DOHH2 (cell line): ENCODE results near the gene FAM9C.

Experiments used
- EZH2phosphoT487 ChIP-seq: fragments of 200-600 bp; sonication (generic); IDR thresholded peaks from 2 replicates; pipeline ENCODE4 v1.6.1; 2017; ENCODE audit warnings: borderline replicate concordance, mild to moderate bottlenecking, antibody characterized with exemption, low read length, moderate library complexity, mixed read lengths
- TF ChIP-seq, protein P1 (sequence below): fragments of 200-600 bp; sonication (generic); IDR thresholded peaks from one replicate; pipeline ENCODE4 v1.5.1; 2014; ENCODE audit warnings: antibody characterized with exemption, mild to moderate bottlenecking, low read depth, low read length; ENCODE audit not compliant: poor library complexity, severe bottlenecking

DNA sequence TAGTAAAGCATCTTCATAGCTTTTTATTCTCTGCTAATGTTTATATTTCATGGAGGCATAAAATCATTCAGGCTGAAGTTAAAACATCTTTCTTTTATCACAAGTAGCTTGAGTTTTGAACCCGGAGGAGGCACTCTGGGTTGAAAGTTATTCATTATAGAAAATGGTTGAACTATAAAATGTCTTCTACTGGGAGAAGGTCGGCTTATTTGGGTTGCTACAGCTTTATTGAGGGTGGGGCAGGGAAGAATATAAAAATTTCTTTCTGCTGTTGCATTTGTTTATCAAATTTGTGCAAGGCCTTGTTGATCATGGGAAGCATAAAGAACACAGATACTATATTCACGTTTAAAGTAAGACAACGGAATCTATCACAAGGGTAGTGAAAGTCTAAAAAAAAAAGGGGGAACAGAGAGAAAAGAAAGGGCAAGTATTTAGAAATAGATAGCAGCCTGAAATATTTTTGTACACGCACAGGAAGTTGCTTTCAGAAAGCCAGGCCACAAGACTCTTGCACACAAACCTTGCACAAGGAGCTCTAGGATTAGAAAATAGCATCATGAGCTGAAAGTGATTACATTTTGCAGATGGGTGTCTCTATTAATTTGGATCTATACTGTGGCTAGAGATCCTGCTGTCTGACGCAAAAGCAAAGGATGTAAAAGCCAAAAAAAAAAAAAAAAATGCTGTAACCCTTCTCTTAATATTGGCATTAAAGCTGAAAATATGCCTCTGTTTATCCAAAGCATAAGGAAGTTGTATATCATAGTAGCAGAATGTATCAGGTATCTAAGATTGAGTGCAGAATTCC lies 37.2 kb upstream of the FAM9C start:
- TF ChIP-seq, protein P1, sequence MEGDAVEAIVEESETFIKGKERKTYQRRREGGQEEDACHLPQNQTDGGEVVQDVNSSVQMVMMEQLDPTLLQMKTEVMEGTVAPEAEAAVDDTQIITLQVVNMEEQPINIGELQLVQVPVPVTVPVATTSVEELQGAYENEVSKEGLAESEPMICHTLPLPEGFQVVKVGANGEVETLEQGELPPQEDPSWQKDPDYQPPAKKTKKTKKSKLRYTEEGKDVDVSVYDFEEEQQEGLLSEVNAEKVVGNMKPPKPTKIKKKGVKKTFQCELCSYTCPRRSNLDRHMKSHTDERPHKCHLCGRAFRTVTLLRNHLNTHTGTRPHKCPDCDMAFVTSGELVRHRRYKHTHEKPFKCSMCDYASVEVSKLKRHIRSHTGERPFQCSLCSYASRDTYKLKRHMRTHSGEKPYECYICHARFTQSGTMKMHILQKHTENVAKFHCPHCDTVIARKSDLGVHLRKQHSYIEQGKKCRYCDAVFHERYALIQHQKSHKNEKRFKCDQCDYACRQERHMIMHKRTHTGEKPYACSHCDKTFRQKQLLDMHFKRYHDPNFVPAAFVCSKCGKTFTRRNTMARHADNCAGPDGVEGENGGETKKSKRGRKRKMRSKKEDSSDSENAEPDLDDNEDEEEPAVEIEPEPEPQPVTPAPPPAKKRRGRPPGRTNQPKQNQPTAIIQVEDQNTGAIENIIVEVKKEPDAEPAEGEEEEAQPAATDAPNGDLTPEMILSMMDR: no peak
- TF ChIP-seq EZH2phosphoT487: no peak
